Thyroid gland (tissue), 4 donors: ENCODE measurements around the gene DLGAP1.

Source experiments
- POLR2A ChIP-seq, 2 donors: fragments of 450-650 bp; IDR thresholded peaks; one replicate each; pipeline ENCODE4 v1.6.1; 2017; ENCODE audit warnings: antibody characterized with exemption in 2 of 2, mild to moderate bottlenecking in 2 of 2, moderate library complexity in 1 of 2
- TF ChIP-seq, protein P1 (sequence below), 6 experiments: fragments of 200-600 bp in 3 of 6; fragments of 450-650 bp in 3 of 6; sonication (generic) in 3 of 6; IDR thresholded peaks; one replicate each; pipeline ENCODE4 v1.5.1; 2016 to 2019; ENCODE audit warnings: antibody characterized with exemption in 6 of 6, mild to moderate bottlenecking in 2 of 6, inconsistent platforms in 1 of 6, moderate library complexity in 1 of 6

DNA sequence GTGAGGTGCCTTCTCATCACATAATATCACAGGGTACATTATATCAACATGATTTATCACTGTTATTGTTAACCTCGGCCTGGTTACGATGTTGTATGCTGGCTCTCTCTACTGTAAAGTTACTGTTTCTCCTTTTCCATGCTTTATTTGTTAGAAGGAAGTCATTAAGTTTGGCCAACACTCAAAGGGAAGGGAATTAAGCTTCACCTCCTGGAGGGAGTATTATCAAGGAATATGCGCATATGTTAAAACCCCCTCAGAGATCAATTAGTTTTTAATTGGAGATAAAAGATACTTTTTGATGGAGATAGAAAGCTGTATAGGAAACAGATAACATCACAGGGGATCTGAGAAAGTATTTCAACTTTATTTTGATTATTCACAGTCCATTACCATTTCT, 221.6 kb downstream of the DLGAP1 start:
- TF ChIP-seq, protein P1, sequence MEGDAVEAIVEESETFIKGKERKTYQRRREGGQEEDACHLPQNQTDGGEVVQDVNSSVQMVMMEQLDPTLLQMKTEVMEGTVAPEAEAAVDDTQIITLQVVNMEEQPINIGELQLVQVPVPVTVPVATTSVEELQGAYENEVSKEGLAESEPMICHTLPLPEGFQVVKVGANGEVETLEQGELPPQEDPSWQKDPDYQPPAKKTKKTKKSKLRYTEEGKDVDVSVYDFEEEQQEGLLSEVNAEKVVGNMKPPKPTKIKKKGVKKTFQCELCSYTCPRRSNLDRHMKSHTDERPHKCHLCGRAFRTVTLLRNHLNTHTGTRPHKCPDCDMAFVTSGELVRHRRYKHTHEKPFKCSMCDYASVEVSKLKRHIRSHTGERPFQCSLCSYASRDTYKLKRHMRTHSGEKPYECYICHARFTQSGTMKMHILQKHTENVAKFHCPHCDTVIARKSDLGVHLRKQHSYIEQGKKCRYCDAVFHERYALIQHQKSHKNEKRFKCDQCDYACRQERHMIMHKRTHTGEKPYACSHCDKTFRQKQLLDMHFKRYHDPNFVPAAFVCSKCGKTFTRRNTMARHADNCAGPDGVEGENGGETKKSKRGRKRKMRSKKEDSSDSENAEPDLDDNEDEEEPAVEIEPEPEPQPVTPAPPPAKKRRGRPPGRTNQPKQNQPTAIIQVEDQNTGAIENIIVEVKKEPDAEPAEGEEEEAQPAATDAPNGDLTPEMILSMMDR (IDR thresholded peaks at IDR 0.05), result no peak
- TF ChIP-seq POLR2A (IDR thresholded peaks at IDR 0.05), result no peak
